Renal cortex interstitium (tissue), 15 donors: ENCODE measurements around the gene KLK11. TPM values are rescaled to one million over a fixed set of nuclear protein-coding genes. Genes with fewer than 3 reads are reported as not detected.

ENCODE experiments used
- DNase-seq, 11 donors: peaks; one replicate each; pipeline ENCODE4 v3.0.0-alpha.2; 2013; ENCODE audit warnings: low read depth in 9 of 11, low spot score in 4 of 11; ENCODE audit errors: extremely low read depth in 1 of 11
- long read RNA-seq, 16 experiments: transcript quantifications; one replicate each; lab custom pipeline, GENCODE V29; 2026
- polyA plus RNA-seq, 3 donors: library from polyadenylated mRNA; unstranded; fragments of 120-200 nt; gene quantifications; one replicate each; pipeline ENCODE4 v1.2.1, GENCODE V29; 2013; ENCODE audit not compliant: insufficient read length in 3 of 3

The KLK11 gene
- under 1 TPM in 2 of 3 donors, not detected in 1; 0.19 to 0.38 TPM for polyA plus RNA-seq
- long read RNA-seq, donor 1, result 0 reads
- long read RNA-seq, donor 2, result 0 reads
- long read RNA-seq, donor 3, result 0 reads
- long read RNA-seq, donor 4, result 0 reads
- long read RNA-seq, donor 5, result 0 reads
- long read RNA-seq, donor 6, result 0 reads
- long read RNA-seq, donor 7, result 0 reads
- long read RNA-seq, donor 8, result 0 reads
- long read RNA-seq, donor 9, result 0 reads
- long read RNA-seq, donor 10, result 0 reads
- long read RNA-seq, donor 11, result 0 reads
- long read RNA-seq, donor 12, result 0 reads
- long read RNA-seq, donor 13, result 0 reads
- long read RNA-seq, donor 14, result 0 reads
- long read RNA-seq, donor 15, result 0 reads
- long read RNA-seq, donor 16, result 0 reads

DNA sequence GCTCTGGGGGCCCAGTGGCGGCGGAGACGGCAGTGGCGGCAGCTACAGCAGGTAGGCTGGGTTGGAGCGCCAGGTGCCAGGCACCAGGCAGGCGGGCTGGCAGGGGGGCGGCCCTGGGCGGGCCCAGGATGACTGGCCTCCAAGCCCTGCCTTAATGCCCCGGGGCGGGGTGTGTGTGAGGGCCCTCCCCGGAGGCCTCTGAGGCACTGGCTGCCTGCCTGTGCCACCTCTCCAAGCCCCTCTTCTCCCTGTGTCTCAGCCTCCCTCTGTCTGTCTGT, at the start of gene KLK11:
KLK11 (minus strand) TSS at position 63 of the 278 bp plus-strand sequence. CDS start 985 bp downstream, outside the sequence.
- DNase-seq, result no peak

GRCh38 chr19:51075998-51076397, 49.6 kb upstream of the KLK11 start:
- no peak for DNase-seq

- DNase-seq, result no peak
These were observed 44.6 kb upstream of the KLK11 start for GRCh38 chr19:51071095-51071405.

DNA sequence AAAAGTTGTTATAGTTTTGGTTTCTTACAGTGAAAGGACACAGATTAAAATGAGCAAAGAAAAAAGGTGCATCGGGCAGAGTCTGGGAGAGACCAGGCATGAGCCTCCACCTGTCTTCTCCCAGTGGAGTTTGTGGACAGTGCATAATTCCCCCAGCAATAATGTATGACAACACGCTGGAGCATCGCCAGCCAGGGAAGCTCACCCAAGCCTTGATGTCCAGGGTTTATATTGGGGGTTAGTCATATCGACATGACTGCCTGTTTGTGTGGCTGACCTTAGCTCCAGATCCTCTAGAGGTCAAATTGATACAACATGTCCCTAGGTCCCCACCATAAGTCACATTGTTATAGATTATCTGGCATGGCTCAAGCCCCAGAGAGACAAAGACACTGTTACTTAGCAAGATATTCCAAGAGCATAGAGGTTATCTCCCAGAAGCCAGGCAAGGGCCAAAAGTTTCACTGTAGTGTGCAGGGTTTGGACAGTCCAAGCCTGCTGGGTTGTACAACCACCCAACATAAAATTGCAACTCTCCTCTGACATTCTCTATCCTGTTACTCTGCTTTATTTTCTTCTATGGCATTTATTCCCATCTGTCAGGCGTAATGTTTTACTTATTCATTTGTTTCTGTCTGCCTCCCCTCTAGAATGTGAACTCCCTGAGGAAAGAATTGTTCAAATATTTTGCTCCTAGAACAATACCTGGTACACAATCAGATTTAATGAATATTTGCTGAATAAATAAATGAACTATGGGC, 44.1 kb upstream of the KLK11 start:
- no peak for DNase-seq

GRCh38 chr19:51066393-51067186, 40.2 kb upstream of the KLK11 start:
- no peak for DNase-seq

- peak in 2 of 11 donors; percentile 7 to 11 for DNase-seq
These were observed 39.0 kb upstream of the KLK11 start for GRCh38 chr19:51065221-51065960.

GRCh38 chr19:51064534-51065220, 38.3 kb upstream of the KLK11 start, which contains the start of gene KLK13:
TSS of gene KLK13 (minus strand) at chr19:51065092. CDS start at chr19:51065067, 25 bp downstream.
- peak in 4 of 11 donors; percentile 9 to 22 (median 16) for DNase-seq

- no peak for DNase-seq
These were observed 37.2 kb upstream of the KLK11 start for GRCh38 chr19:51063664-51064063.

GRCh38 chr19:51060973-51061372, 34.6 kb upstream of the KLK11 start:
- no peak for DNase-seq

DNA sequence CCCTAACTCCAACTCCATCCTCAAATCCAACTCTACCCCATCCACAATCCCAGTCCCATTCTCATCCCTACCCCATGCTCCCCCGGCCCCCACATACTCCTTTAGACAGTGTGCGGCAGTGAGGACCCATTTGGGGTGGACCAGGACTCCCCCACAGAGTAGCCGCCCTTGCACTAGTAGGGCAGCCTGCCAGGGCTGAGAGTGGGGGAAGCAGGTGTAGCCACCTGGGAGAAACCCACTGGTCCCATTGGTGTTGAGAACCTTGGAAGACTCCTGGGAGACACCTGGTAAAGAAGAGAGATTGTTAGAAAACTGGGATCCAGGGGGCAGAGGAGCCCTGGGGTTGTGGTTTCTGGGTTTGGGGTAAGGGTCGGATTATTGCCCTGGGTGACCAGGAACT, 33.9 kb upstream of the KLK11 start:
- DNase-seq, result no peak

DNA sequence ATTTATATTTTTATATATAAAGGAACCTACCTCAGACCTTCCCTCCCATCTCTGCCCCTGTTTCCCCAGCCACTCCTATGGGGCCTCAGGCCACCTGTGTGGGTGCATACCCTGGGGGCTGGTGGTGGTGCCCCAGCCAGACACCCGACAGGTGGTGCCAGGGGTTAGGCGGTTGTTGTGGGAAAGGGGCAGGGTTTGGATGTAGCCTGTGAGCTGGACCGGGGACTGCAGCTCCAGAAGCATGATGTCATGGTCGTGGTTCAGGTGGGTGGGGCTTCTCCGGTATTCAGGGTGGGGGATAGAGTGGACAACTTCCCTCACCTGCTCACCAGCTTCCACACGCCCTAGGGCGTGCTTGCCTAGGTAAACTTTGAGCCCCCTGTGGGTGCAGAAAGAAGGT, 33.3 kb upstream of the KLK11 start:
- no peak for DNase-seq

- no peak for DNase-seq
These were observed 29.4 kb upstream of the KLK11 start for GRCh38 chr19:51055866-51056265.

DNA sequence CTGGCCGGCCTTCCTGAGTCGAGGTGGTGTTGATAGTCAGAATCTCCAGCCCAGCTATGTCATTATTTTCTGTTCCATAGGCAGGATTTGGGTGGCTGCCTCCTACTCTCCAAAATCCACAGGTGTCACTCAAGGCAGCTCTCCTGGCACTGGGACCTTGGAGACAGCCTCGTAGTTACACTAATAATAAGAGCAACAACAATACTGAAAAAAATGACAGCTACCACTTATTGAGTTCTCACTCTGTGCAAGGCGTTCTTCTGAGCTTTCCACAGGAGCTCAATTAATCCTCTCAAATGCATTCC, 20.6 kb upstream of the KLK11 start:
- DNase-seq, result no peak

GRCh38 chr19:51044327-51044726, 17.9 kb upstream of the KLK11 start:
- no peak for DNase-seq

GRCh38 chr19:51043497-51043896, 17.1 kb upstream of the KLK11 start:
- DNase-seq, result no peak

- DNase-seq, result no peak
These were observed 13.7 kb upstream of the KLK11 start for GRCh38 chr19:51040151-51040550.

DNA sequence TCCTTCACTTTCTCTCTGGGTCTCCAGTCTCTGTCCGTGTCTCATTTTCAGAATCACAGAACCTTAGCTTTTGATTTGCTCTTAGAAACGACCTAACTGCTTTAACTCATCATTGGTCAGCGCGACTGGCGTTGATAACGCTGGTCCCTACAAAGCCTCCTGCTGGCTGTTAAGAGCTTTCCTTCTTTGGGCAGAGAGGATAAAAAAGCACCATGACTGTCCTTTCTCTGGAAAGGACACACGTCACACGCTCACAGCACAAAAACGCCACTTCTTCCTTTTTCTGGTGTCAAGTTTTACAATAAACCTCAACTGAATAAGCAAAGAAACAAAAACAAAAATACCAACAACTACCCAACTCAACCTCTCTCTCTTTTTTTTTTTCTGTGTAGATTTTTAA, 10.1 kb upstream of the KLK11 start:
- no peak for DNase-seq

- no peak for DNase-seq
These were observed 8.3 kb upstream of the KLK11 start, which contains the start of gene KLK12 for GRCh38 chr19:51034704-51035103. TSS of gene KLK12 (minus strand) at chr19:51035002. CDS start at chr19:51034621, 381 bp downstream.

DNA sequence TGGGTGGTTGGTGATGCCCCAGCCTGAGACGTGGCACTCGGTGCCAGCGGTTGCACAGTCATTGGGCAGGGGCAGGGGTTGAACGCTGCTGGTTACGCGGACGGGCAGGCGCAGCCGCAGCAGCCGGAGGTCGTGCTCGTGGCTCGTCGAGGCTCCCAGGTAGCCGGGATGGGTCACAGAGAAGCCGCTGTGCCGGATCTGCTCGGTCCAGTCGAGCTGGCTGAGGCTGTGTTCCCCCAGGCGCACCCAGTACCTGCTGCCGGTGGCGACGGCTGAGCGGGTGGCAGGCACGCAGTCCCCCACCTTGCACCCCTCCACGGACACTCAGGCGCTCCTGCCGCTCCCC, 5.4 kb upstream of the KLK11 start:
- DNase-seq, result no peak
